ENCODE results near the gene ZNF487.

The ZNF487 gene

DNA sequence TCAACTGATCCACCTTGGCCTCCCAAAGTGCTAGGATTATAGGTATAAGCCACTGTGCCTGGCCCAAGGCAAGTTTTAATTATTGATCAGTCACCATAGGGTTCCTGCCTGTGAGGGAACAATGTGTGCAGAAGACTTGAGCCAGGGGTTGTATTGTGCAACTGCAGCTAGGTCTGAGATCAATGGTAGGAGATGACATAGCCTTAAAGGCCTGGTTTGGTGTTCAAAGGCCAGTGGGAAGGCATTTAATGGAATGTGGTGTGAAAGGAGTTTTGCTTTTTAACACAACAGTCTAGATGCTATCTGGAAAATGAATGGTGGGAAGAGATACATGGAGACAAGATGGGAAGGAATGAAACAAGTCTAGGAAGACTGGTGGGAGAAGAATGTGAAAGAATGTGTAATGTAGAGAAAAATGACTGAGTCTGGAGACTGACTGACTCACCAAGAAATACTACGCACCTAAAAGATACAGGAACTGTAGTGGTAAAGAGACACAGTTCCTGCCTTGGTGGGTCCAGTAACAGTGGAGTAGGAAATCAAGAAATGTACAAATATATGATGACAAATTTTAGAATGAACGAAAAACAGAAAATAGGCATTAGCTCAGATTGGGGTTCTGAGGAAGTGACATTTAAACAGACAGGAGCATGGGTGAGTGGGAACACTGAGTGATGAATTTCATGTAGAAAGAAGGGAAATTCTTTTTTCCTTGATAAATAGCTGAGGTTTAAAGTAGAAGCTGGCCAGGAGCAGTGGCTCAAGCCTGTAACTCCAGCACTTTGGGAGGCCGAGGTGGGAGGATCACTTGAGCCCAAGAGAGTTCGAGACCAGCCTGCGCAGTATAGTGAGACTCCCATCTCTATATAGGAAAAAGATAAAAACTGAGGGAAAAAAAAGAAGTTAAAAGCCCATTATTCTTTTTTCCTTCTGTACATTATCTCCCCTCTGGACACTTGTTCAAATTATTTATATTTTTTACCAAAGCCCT, 37.3 kb upstream of the ZNF487 start:
- TF ChIP-seq, protein P1, sequence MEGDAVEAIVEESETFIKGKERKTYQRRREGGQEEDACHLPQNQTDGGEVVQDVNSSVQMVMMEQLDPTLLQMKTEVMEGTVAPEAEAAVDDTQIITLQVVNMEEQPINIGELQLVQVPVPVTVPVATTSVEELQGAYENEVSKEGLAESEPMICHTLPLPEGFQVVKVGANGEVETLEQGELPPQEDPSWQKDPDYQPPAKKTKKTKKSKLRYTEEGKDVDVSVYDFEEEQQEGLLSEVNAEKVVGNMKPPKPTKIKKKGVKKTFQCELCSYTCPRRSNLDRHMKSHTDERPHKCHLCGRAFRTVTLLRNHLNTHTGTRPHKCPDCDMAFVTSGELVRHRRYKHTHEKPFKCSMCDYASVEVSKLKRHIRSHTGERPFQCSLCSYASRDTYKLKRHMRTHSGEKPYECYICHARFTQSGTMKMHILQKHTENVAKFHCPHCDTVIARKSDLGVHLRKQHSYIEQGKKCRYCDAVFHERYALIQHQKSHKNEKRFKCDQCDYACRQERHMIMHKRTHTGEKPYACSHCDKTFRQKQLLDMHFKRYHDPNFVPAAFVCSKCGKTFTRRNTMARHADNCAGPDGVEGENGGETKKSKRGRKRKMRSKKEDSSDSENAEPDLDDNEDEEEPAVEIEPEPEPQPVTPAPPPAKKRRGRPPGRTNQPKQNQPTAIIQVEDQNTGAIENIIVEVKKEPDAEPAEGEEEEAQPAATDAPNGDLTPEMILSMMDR (IDR thresholded peaks at IDR 0.05), result no peak

DNA sequence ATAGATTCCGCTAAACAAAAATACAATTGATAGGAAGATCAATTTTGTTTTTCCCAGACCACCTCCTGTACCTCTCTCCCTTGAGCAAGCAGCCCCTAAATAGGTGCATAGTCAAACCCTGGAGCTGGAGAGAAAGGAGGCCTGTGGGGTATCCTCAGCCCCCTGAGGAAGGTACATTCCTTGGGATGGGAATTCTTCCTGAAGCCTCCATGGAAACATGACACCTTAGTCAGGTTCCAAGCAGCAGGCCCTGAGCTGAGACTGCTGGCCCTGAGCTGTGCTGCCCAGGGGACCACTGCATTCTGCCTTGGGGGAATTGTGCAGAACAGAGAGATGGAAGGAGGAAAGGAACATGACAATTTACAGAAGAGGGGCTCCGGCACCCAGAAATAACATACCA, 35.3 kb upstream of the ZNF487 start:
- TF ChIP-seq, protein P1 (IDR thresholded peaks at IDR 0.05), result no peak

DNA sequence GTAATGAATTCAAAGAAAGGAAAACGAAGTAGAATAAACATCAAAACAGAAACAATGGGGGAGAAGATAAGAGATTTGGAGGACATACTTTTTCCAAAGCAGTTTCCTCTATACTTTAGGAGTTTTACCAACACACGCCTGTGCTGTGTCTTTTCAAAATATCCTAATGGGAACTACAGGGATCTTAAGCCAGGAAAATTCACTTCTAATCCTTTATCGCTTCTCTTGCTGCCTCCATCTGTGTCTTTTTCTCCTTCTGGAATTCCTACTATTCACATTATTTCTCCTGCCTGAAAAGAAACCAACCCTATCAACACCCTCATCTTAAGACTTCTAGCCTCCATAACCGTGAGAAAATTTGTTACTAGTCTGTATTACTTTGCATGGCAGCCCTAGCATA, 34.7 kb upstream of the ZNF487 start:
- TF ChIP-seq, protein P1 (IDR thresholded peaks at IDR 0.05), result no peak

DNA sequence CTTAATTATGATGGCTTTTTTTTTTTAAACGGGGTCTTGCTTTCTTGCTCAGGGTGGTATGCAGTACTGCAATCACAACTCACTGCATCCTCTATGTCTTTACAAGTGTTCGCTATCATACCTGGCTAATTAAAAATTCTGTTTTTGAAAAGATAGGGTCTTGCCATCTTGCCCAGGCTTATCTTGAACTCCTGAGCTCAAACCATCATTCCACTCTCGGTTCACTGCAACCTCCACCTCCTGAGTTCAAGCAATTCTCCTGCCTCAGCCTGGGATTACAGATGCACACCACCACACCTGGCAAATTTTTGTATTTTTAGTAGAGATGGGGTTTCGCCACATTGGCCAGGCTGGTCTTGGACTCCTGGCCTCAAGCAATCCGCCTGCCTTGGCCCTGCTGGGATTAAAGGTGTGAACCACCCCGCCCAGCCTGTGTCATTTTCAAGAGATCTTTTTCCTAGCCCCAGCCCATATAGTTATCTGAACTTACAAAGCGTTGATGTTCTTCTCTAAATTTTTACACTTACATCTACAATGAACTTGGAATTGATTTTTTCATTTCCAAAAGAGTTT, 33.9 kb upstream of the ZNF487 start:
- TF ChIP-seq, protein P1 (IDR thresholded peaks at IDR 0.05), result no peak

DNA sequence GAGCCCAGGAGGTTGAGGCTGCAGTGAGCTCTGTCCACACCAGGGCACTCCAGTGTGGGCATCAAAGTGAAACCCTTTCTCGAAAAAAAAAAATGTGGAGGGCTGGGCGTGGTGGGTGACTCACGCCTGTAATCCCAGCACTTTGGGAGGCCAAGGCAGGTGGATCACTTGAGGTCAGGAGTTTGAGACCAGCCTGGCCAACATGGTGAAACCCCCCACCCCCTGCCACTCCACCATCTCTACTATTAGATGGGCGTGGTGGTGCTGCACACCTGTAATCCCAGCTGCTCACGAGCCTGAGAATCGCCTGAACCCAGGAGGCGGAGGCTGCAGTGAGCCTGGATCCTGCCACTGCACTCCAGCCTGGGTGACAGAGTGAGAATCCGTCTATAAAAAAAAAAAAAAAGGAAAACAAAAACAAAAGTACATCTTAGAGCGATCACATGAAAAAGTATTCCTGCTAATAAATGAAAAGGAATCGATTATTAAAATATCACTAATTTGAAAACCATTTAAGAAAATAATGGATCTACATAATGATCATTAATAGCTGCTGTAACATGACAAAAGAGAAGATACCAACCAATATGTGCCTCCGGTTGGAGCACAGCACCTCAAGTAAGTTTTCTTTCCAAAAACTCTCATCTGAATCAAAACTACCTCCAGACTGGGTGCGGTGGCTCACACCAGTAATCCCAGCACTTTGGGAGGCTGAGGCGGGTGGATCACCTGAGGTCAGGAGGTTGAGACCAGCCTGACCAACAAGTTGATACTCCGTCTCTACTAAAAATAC, 32.8 kb upstream of the ZNF487 start:
- TF ChIP-seq, protein P1 (IDR thresholded peaks at IDR 0.05), result no peak

DNA sequence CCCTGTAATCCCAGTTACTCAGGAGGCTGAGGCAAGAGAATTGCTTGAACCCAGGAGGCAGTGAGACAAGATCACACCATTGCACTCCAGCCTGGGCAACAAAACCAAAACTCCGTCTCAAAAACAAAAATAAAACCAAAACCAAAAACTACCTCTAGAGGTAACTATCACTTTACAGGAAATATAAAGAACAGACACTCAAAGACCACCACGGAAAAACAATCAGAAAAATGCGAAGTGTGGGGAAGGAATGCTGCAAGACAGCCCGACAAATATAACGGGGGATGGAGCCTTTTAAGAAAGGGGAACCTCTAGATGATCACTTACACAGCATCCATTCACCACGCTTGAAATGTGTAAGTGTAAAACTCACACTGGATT, 32.2 kb upstream of the ZNF487 start:
- TF ChIP-seq, protein P1 (IDR thresholded peaks at IDR 0.05), result no peak

DNA sequence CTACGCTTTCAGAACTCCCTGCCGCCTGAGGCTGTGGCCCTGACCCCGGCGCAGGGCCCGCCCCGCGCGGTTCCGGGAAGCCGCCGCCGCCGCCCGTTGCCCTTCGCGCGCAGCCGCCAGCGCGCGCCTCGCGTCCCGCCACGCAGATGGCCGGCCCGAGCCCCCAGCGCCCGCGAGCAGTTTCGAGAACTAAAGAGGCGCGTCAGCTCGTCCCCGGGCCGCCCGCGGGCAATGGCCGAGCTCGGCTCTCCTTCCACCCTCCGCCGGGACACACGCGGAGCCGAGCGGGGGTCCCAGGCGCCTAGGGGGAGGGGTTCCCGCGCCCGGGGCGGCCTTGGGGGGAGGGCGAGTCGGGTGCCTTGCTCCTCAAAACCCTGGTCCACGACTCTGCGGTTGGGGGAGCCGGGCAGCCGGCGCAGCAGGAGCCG, 29.7 kb upstream of the ZNF487 start:
- TF ChIP-seq, protein P1 (IDR thresholded peaks at IDR 0.05), result no peak

All from LNCAP (cell line).